GM18526 (cell line): Measurements from ENCODE around the gene MSLN.

Source experiments
- POLR2A ChIP-seq: IDR thresholded peaks from 3 replicates; pipeline ENCODE4 v1.6.1; 2011; ENCODE audit not compliant: insufficient read length; ENCODE audit errors: extremely low read depth

The MSLN gene

GRCh38 chr16:728890-729744 is 31.4 kb upstream of the MSLN start:
- no peak for TF ChIP-seq POLR2A

- TF ChIP-seq POLR2A: no peak
These were observed 30.5 kb upstream of the MSLN start for GRCh38 chr16:729768-730665.

GRCh38 chr16:730666-731509 is 29.6 kb upstream of the MSLN start:
- no peak for TF ChIP-seq POLR2A

- TF ChIP-seq POLR2A: no peak
These were observed 28.2 kb upstream of the MSLN start for GRCh38 chr16:732332-732731.

- TF ChIP-seq POLR2A: no peak
These were observed 27.6 kb upstream of the MSLN start for GRCh38 chr16:732936-733335.

GRCh38 chr16:733382-734207 is 26.9 kb upstream of the MSLN start:
- TF ChIP-seq POLR2A: no peak

GRCh38 chr16:734208-734980 is 26.1 kb upstream of the MSLN start:
- TF ChIP-seq POLR2A: no peak

GRCh38 chr16:734981-735881 is 25.3 kb upstream of the MSLN start:
- TF ChIP-seq POLR2A: no peak

- no peak for TF ChIP-seq POLR2A
These were observed 24.5 kb upstream of the MSLN start for GRCh38 chr16:735982-736453.

GRCh38 chr16:736936-737481 is 23.5 kb upstream of the MSLN start:
- TF ChIP-seq POLR2A: no peak

GRCh38 chr16:739560-740458 is 20.7 kb upstream of the MSLN start:
- TF ChIP-seq POLR2A: no peak

- no peak for TF ChIP-seq POLR2A
These were observed 20.1 kb upstream of the MSLN start for GRCh38 chr16:740459-740763.
